Endothelial cell (in vitro differentiated cells): ENCODE measurements around the gene DHRS1. TPM values are rescaled to one million over a fixed set of nuclear protein-coding genes. Genes with fewer than 3 reads are reported as not detected.
A peak's percentile ranks its signal among the peaks of the same experiment; 100 is the strongest.

Source experiments
- DNase-seq: peaks from one replicate; pipeline ENCODE4 v3.0.0; 2021; ENCODE audit warnings: low spot score
- H3K27ac Mint-ChIP-seq: one replicate; pipeline ENCODE4 v1.8.0; 2021; ENCODE audit warnings: mixed read lengths, inconsistent platforms; ENCODE audit not compliant: unreplicated experiment
- H3K27me3 Mint-ChIP-seq: one replicate; pipeline ENCODE4 v1.8.0; 2021; ENCODE audit warnings: mild to moderate bottlenecking, moderate library complexity, mixed read lengths, inconsistent platforms; ENCODE audit not compliant: unreplicated experiment
- H3K36me3 Mint-ChIP-seq: one replicate; pipeline ENCODE4 v1.8.0; 2021; ENCODE audit warnings: mild to moderate bottlenecking, low read depth, mixed read lengths, inconsistent platforms; ENCODE audit not compliant: unreplicated experiment
- H3K4me1 Mint-ChIP-seq: one replicate; pipeline ENCODE4 v1.8.0; 2021; ENCODE audit warnings: mild to moderate bottlenecking, mixed read lengths, inconsistent platforms; ENCODE audit not compliant: unreplicated experiment
- H3K4me3 Mint-ChIP-seq: one replicate; pipeline ENCODE4 v1.8.0; 2021; ENCODE audit warnings: mild to moderate bottlenecking, mixed read lengths, inconsistent platforms; ENCODE audit not compliant: unreplicated experiment
- H3K9me3 Mint-ChIP-seq: one replicate; pipeline ENCODE4 v1.8.0; 2021; ENCODE audit warnings: mixed read lengths, inconsistent platforms; ENCODE audit not compliant: unreplicated experiment
- CTCF ChIP-seq: fragments of 200-600 bp; sonication (generic); IDR thresholded peaks from one replicate; pipeline ENCODE4 v1.5.0; 2021; ENCODE audit warnings: antibody characterized with exemption; ENCODE audit not compliant: unreplicated experiment
- total RNA-seq: library from RNA; stranded (reverse); fragmentation: NEBNext Ultra II Directional; extraction: Animal tissue kit (Norgen Biotek cat#: 25700); gene quantifications from one replicate; pipeline ENCODE4 v1.2.1, GENCODE V29; 2021; ENCODE audit not compliant: unreplicated experiment

The DHRS1 gene
- total RNA-seq, 1 donor from 2014 or later: 17.7 TPM

- no peak overlapping the region for H3K27ac Mint-ChIP-seq
- DNase-seq: no peak
- peaks cover 37% of the 10 kb centered on the region for H3K27me3 Mint-ChIP-seq
- peaks cover 4% of the 10 kb centered on the region for H3K36me3 Mint-ChIP-seq
- TF ChIP-seq CTCF: no peak
- no peaks in the 10 kb centered on the region for H3K9me3 Mint-ChIP-seq
- H3K4me3 Mint-ChIP-seq: no peak overlapping the region
- H3K4me1 Mint-ChIP-seq: peaks cover 29% of the 10 kb centered on the region
Observed at GRCh38 chr14:24337144-24337823, 37.7 kb upstream of the DHRS1 start.

- Mint-ChIP-seq H3K4me1 (peaks cover 34% of the 10 kb centered on the region), H3K4me3 (peak overlapping the region; percentile 90), H3K36me3 (peaks cover 10% of the 10 kb centered on the region), H3K27me3 (peaks cover 38% of the 10 kb centered on the region), H3K27ac (peak overlapping the region; percentile 48), H3K9me3 (no peaks in the 10 kb centered on the region)
- no peak for DNase-seq
- no peak for TF ChIP-seq CTCF
Observed at GRCh38 chr14:24335461-24336171, 36.0 kb upstream of the DHRS1 start.

GRCh38 chr14:24334431-24335291 lies 35.1 kb upstream of the DHRS1 start, which contains the start of gene ADCY4:
Gene ADCY4 (minus strand): TSS chr14:24335071. CDS start chr14:24334652, 419 bp downstream.
- Mint-ChIP-seq H3K27me3 (peaks cover 40% of the 10 kb centered on the region), H3K36me3 (peaks cover 20% of the 10 kb centered on the region), H3K4me1 (peaks cover 43% of the 10 kb centered on the region), H3K4me3 (peak within 1 kb of the TSS; percentile 98), H3K27ac (peak within 1 kb of the TSS; percentile 89), H3K9me3 (no peaks in the 10 kb centered on the region)
- no peak for TF ChIP-seq CTCF
- DNase-seq: peak; percentile 51

- Mint-ChIP-seq H3K27ac (no peak overlapping the region), H3K4me3 (peak overlapping the region; percentile 79), H3K36me3 (peaks cover 20% of the 10 kb centered on the region), H3K27me3 (peaks cover 29% of the 10 kb centered on the region), H3K4me1 (peaks cover 44% of the 10 kb centered on the region), H3K9me3 (no peaks in the 10 kb centered on the region)
- DNase-seq: peak; percentile 64
- TF ChIP-seq CTCF: peak; percentile 54
Observed at GRCh38 chr14:24332268-24332993, 32.9 kb upstream of the DHRS1 start.
